ENCODE data around the gene MINDY4.

MINDY4 gene

GRCh38 chr7:30743371-30744074 lies 27.7 kb upstream of the MINDY4 start:
- no peak for DNase-seq

DNA sequence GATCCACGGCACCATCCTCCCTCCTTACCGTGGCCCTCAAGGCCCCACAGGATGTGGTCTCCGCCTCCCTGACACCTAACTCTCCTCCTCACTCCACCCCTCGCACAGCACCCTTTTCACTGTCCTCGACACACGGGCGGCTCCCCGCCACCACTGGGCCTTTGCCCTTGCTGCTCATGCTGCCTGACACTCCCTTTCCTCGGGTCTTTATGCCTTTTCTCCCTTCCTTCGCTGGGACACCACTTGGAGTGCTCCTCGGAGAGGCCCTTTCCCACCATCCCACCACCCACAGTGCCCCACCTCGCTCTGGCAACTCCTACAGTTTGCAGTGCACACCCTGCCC lies 27.2 kb upstream of the MINDY4 start:
- DNase-seq: no peak

- DNase-seq: no peak
Observed at GRCh38 chr7:30745261-30745941, 25.8 kb upstream of the MINDY4 start.

DNA sequence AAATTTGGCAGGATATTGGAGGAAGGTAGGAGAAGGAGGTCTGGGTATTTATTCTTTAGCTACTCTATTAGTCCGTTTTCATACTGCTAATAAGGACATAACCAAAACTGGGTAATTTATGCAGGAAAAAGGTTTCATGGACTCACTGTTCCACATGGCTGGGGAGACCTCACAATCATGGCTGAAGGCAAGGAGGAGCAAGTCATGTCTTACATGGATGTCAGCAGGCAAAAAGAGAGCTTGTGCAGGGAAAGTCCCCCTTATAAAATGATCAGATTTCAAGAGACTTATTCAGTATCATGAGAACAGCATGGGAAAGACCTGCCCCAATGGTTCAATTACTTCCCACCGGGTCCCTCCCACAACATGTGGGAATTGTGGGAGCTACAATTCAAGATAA lies 21.2 kb upstream of the MINDY4 start:
- no peak for DNase-seq

DNA sequence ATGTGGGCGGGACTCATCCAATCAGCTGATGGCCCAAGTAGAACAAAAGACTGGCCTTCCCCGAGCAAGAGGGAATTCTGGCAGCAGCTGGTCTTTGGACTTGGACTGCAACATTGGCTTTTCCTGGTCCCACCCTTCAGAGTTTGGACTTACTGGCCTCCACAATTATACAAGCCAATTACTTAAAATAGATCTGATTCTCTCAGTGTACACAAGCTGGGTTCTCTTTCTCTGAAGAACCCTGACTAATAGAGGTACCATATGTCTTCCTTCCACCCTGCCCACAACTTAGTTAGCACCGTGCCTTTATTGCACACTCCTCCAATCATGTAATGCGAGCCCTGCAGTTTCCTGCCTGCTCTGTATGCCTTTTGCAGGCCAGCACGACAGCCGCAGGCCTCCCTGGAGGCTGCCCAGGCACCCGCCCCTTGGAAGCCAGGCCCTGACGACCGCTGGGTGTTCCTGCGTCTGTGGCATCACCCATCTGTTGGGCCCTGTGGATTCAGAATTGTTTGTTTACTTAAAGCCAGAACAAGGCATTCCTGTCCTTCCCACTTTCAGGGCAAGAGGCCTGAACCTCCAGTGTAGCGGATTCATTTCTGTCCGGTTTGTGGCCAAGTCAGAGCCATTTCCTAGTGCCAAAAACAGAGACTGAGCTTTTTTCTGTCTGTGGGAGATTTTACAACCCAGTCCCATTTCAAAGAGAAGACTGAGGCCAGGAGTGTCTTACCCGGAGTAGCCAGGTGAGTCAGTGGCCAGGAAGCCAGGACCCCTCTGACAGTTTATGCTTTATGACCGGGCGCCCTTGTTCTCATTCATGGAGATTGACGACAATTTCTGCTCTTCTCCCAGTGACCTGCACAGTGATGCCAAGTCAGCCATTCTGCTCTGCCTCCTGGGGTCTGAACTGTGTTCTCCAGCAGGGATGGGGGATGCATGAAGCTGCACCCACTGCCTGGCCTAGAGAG lies 20.2 kb upstream of the MINDY4 start:
- DNase-seq: no peak

- no peak for DNase-seq
Observed at GRCh38 chr7:30751696-30752273, 19.4 kb upstream of the MINDY4 start, which contains the start of gene INMT. Gene INMT, plus strand, starts transcription at chr7:30752135. Its CDS starts 16 bp downstream, at chr7:30752151.

- no peak for DNase-seq
Observed at GRCh38 chr7:30752484-30752883, 18.7 kb upstream of the MINDY4 start.

DNA sequence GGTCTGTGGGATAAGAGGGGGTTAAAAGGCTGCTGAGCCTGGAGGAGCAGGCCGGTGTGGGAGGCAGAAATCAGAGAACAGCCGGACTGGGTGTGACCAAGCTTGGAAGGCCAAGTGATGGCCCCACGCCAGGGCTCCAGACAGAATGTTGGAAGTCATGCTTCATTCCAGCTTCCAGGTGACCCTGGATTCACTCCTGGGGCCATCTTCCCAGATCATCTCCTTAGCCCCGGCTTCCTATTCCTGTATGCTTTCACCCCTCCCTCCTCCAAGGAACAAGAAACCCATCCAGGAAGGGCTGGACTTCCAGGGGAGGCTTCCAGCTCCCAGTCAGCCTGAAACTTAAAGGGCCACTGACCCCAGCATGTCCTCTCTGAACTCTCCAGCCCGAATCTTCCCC lies 18.2 kb upstream of the MINDY4 start:
- no peak for DNase-seq

GRCh38 chr7:30754315-30754877 lies 16.8 kb upstream of the MINDY4 start:
- DNase-seq: no peak

DNA sequence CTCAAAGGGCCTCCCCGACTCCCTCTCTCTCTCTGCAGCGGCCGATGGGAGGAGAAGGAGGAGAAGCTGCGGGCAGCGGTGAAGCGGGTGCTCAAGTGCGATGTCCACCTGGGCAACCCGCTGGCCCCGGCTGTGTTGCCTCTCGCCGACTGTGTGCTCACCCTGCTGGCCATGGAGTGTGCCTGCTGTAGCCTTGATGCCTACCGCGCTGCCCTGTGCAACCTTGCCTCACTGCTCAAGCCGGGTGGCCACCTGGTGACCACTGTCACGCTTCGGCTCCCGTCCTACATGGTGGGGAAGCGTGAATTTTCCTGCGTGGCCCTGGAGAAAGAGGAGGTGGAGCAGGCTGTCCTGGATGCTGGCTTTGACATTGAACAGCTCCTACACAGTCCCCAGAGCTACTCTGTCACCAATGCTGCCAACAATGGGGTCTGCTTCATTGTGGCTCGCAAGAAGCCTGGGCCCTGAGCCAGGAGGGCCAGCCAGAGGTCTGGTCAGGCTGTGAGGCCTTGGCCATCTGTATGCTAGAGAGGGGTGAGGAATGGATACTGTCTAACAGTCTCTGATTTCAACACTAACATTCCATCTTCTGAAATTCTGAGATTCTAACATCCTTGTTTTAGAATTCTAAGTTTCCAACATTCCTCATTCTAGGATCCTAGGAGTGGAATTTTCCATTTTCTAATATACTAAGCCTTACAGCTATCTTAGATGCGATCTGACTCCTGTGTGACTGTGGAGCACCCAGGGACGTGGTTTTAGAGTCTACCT lies 15.6 kb upstream of the MINDY4 start:
- no peak for DNase-seq

DNA sequence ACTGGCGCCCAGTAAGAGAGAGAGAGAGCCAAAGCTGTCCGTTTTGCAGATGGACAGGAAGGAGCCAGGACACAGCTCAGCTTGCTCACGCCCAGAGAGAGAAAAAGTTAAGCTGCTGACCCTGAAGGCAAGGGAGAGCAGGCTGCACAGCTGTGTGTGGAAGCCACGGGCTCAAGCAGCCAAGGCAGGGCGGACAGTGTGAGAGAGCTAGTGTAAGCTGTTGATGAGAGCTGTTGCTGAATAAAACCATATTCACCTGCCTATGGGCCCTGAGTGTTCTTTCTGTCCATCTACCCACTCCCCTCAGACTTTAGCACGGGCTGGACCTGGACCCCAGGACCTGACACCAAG lies 13.9 kb upstream of the MINDY4 start:
- DNase-seq: no peak

- no peak for DNase-seq
Observed at GRCh38 chr7:30760514-30761213, 10.6 kb upstream of the MINDY4 start.

- no peak for DNase-seq
Observed at GRCh38 chr7:30761214-30762156, 9.7 kb upstream of the MINDY4 start.

DNA sequence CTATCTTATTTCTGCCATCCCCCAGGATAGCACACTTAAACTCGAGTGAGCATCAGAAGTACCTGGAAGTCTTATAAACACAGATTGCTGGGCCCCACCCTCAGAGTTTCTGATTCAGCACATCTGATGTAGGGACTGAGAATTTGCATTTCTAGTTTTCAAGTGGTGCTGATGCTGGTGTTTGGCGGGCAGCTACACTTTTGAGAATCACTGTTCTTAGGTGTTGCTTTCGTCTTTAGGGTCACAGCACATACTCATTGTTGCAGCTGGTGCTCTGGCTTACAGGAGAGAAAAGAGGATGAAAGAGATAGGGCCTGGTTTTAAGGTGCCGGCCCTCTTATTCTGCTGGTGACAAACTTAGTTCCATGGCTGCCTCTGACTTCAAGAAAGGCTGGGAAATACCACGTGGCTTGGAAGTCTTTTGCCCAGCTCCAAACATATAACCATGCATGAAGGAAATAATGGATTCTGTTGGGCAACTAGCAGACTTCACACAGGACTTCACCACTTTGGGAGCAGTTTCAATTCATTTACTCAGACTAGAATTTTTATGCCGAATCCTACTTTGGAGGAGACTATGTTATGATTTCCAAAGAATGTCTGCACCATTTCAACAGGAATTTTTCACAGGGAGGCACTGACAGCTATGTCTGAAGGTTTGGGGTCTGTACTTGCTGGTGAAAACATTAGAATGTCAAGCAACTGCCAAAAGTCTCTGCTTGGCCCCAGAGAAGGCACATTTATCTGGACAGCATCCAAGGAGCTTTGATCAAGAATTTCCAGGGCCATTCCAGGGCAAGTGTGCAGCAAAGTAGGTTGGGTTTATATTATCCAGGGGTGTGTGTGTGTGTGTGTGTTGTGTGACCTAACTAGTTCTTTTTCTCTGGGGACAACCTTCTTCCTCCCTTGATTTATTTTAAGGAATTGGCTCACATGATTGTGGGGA lies 6.9 kb upstream of the MINDY4 start:
- DNase-seq: no peak

GRCh38 chr7:30765408-30765807 lies 5.8 kb upstream of the MINDY4 start:
- DNase-seq: no peak

DNA sequence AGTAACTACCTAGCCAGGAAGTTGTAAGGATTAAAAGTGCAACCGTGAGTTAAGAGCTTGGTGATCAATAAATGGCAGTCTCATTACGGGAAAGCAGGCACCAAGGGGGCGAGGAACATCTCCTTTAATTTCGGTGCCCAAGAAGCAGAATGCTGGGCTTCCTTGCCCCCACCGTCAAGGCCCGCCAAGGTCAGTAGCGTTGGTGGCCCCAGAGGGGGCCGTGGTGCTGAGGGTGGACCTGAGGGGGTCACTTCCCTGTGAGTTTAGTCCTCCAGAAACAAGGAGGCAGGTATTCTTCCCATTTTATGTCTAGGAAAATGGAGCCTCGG lies 408 bp upstream of the MINDY4 start:
- DNase-seq: no peak

- no peak for DNase-seq
Observed at GRCh38 chr7:30771880-30772425, 736 bp downstream of the MINDY4 start.

DNA sequence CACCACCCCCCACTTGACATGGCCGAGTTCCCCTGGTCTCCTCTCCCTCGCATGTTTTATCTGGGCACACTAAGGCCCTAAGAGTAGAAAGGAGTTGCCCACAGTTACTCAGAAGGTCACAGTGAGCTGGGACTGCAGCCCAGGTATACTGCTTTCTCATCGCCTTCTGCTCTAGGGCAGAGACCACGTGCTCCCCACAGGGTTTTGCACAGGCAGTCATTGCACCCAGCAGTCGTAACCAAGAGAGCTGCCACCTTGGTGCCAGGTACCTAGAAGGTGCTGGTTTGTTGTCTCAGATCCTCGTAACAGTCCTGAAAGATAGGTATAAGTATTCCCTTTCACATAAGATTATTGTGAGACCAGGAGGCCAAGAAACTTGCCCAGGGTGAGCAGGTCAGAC lies 1.8 kb downstream of the MINDY4 start:
- DNase-seq: no peak

DNA sequence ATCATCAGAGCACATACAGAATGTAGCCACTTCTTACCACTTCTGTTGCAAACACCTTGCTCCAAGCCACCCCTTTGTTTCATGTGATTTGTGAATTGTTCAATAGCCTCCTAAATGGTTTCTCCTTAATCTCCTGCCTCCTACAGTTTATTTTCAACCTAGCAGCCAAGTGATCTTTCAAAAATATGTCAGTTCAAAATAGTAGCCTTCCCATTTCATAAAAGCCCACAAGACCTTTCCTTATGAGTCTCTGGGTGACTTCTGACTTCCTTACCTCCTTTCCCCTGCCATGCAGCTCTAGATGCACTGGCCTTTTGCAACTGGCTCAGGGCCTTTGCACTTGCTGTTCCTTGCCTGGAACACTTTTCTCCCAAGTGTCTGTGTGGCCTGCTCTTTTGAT lies 4.8 kb downstream of the MINDY4 start:
- no peak for DNase-seq

Data from activated CD8-positive, alpha-beta memory T cell treated with anti-CD3 and anti-CD28 coated beads for 24 hours (primary cell).